ENCODE measurements around the gene CTNNBL1.

Gene CTNNBL1

DNA sequence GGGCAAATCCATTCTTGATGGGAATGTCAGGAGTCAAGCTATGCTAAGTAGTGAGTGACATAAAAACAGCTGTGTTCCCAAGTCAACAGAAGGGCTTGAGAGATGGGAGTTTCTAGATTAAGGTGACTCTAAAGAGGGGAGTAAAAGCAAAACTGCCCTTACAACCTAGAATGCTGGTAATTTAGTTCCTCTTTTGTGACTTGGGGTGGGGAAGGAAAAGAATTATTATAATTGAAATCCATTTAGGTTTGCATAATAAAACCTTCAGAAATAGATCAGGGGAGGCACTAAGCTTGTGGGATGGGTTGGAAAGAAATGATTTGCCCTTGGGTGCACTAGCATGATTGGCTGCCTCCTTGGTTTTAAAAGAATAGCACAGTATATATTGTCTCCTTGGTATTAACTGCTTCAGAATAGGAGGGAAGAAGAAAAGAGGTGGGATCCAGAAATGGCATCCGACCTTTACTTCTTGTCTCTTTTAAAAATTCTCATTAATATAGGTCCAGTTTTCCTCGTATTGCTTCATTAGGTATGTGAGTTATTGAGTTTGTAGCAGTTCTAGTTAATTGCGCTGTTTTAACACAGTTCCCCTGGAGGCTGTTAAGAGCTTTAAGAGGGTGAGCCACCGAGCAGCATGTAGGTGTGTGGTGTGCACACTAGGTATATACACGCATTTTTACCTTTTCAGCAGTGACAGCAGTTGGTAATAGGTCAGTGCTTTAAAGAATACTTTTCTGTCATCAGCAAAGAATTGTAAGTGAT is 113.8 kb downstream of the CTNNBL1 start:
- H3K4me3 ChIP-seq (ENCODE audit: low read depth, low read length), result no peak overlapping the region
- TF ChIP-seq, protein P1, sequence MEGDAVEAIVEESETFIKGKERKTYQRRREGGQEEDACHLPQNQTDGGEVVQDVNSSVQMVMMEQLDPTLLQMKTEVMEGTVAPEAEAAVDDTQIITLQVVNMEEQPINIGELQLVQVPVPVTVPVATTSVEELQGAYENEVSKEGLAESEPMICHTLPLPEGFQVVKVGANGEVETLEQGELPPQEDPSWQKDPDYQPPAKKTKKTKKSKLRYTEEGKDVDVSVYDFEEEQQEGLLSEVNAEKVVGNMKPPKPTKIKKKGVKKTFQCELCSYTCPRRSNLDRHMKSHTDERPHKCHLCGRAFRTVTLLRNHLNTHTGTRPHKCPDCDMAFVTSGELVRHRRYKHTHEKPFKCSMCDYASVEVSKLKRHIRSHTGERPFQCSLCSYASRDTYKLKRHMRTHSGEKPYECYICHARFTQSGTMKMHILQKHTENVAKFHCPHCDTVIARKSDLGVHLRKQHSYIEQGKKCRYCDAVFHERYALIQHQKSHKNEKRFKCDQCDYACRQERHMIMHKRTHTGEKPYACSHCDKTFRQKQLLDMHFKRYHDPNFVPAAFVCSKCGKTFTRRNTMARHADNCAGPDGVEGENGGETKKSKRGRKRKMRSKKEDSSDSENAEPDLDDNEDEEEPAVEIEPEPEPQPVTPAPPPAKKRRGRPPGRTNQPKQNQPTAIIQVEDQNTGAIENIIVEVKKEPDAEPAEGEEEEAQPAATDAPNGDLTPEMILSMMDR (IDR thresholded peaks at IDR 0.05; ENCODE audit: low read depth, low read length), result no peak

DNA sequence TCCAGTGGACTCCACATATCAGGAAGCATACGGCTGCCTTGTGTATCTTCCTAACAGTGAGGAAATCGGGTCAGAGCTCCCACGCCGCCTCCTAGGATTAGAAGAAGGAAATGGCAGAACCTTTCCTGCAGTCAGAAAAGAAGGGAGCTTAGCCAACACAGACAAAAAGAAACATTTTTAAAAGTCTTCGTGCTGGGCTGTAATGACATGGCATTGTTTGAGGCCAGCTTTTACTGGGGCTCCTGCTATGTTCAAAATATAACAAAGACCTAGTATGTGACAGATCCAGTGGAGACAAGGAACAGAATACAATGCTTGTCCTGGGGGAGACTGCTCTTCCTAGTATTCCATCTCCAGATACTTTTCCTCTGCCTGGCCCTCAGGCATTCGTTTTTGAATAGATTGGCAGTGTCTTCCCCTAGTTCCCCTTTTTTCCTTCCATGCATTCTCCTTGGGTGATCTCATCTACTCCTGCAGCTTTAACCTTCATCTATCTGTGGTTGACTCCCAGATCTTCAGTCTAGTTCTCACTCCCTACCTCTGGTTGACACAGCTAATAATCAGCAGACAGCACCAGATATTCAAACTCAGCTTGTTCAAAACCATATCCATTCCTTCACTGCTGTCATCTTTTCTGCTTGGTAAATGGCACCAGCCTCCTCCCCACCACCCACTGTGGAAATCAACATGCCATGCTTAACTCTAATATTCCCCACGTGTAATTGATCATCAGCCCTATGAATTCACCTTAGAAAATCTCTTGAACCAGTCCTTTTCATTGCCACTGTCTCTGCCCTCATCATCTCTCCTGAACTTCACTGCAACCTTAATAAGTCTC is 114.6 kb downstream of the CTNNBL1 start:
- TF ChIP-seq, protein P1 (IDR thresholded peaks at IDR 0.05; ENCODE audit: low read depth, low read length), result no peak
- H3K4me3 ChIP-seq (ENCODE audit: low read depth, low read length), result no peak overlapping the region

DNA sequence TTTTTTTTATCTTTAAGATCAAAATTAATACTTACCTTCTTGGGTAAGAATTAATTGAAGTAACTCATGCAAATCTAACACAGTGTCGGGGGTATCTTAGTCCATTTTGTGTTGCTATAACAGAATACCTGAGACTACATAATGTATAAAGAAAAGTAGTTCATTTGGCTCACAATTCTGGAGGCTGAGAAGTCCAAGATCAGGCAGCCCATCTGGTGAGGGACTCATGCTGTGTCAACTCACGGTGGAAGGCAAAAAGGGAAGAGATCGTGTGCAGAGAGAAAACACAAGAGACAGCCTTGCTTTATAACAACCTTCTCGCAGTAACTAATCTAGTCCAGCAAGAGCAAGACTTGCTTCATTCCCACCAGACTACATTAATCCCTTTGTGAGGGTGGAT is 116.2 kb downstream of the CTNNBL1 start:
- TF ChIP-seq, protein P1 (IDR thresholded peaks at IDR 0.05; ENCODE audit: low read depth, low read length), result no peak
- no peak overlapping the region for H3K4me3 ChIP-seq (ENCODE audit: low read depth, low read length)

DNA sequence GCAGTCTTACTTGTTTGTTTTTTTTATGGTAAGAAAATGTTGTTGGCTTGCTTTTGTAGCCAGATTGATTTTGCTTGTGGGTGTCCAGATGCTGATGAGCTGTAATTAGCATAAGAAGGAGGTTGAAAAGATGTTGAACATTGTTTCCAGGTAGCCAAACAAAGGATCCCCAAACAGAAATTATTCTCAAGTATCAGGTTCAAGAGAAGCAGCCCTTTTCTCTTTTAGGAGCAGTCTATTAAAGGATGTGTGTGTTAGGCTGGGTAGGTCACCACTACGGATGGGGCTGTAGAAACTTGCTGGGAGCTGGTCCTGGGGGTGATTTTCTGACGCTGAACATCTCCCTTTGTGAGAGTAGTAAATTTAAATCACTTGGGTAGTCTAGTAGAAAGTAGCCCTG is 122.2 kb downstream of the CTNNBL1 start:
- TF ChIP-seq, protein P1 (IDR thresholded peaks at IDR 0.05; ENCODE audit: low read depth, low read length), result no peak
- no peak overlapping the region for H3K4me3 ChIP-seq (ENCODE audit: low read depth, low read length)

DNA sequence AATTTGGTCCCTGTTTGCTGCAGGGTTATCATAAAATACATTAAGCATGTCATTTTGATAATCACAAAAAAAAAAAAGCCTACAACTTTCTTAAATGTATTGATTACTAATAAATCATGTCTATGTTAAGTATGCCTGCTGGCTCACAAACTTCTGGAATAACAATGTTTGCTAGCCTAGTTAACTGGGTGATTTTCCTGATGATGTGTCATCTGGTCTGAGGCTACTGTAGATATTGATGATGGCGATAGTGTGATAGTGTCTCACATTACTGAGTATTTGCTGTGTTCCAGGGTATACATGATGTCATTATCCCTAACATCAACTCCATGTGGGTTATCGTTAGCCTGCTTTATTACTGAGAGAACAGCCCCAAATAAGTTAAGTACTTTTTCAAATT is 122.9 kb downstream of the CTNNBL1 start:
- TF ChIP-seq, protein P1 (IDR thresholded peaks at IDR 0.05; ENCODE audit: low read depth, low read length), result no peak
- no peak overlapping the region for H3K4me3 ChIP-seq (ENCODE audit: low read depth, low read length)

DNA sequence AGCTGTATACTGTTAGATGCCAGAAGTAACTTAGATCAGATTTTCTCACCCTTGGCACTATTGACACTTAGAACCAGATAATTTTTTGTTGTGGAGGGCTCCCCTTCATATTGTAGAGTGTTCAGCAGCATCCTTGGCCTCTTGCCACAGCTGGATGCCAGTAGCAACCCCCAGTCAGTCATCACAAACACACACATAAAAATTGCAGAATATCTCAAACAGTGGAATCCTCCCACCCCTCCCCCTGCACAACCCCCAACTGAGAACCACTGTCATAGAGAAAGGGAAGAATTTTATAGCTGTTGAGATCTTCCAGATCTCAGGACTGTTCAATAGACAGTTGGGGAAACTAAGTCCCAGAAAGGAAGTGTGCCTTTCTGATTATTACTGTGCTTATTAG is 127.9 kb downstream of the CTNNBL1 start:
- H3K4me3 ChIP-seq (ENCODE audit: low read depth, low read length), result 0 out of 2 replicates have a peak overlapping the region, but pooled peaks have one; percentile 1
- TF ChIP-seq, protein P1 (IDR thresholded peaks at IDR 0.05; ENCODE audit: low read depth, low read length), result no peak

DNA sequence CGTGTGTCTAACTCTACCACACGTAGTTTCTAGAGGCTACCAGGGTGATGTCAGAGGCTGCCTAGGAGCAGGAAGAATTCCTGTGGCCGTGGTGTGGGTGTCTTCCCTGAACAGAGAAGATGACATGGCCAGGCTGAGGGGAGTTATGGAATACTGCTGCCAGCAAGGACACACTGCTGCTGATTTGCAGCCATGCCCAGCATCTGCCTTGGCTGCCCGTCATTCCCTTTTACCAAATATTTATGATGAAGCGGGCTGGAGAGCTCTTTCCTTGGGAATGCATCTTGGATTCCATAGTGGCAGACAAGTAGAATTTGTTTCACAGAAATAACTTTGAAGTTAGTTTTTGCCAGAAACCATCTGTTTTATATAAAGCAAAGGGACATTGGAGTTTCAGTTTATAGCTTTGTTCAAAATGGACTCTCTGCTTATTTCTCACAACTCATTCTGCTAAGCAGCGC is 128.3 kb downstream of the CTNNBL1 start:
- TF ChIP-seq, protein P1 (IDR thresholded peaks at IDR 0.05; ENCODE audit: low read depth, low read length), result no peak
- H3K4me3 ChIP-seq (ENCODE audit: low read depth, low read length), result peak overlapping the region; percentile 16; the same call in 1 of the 2 replicates

All from WI38 (cell line).